ENCODE measurements around the gene KIF21A. TPM values are rescaled to one million over a fixed set of nuclear protein-coding genes. Genes with fewer than 3 reads are reported as not detected.

KIF21A gene
- total and polyA plus RNA-seq, 2 of the 13 experiments (the other 11 are each of a cell fraction or from before 2014, with no cell fraction given): 20.6 to 39.7 TPM

DNA sequence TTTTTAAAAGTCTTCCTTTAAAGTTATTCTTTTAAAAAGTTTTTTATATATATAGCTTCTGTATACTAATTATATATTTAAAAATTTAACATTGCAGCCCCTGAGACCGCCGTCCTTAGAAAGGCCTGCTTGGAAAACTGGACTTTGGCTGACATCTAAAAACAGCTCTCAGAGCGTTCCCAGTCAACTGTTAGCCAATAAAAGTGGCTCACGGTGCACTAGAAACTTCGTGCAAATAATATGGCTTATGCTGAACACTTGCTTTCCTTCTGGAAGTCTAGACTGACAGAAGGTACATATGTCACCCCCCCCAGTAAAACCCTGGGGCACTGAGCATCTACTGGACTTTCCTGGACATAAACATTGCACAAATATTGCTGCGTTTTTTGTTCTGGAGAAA lies 115.0 kb downstream of the KIF21A start:
- in situ Hi-C loops (cut with HindIII; ENCODE audit: extremely low pct_ligation_motif_present, low pct_unique_long_range_greater_than_20kb): no loop called here
- Histone ChIP-seq H3K9me3 (ENCODE audit: low read length) (no peaks in the 10 kb centered on the region), H3K4me2 (ENCODE audit: low read depth, low read length) (no peak overlapping the region), H2AFZ (ENCODE audit: low read length) (no peak overlapping the region), H3K27ac (ENCODE audit: extremely low read length, insufficient read depth, low read length) (no peak overlapping the region), H3K9ac (ENCODE audit: insufficient read depth, low read depth, low read length) (no peak overlapping the region), H3K27me3 (ENCODE audit: control insufficient read depth in 1 of 2, insufficient read depth in 2 of 2, low read length in 2 of 2) (no peaks in the 10 kb centered on the region), H3K36me3 (replicated peaks in 1 of 2; ENCODE audit: control insufficient read depth in 1 of 2, insufficient read depth in 2 of 2, low read length in 2 of 2) (peaks cover 5 to 20% of the 10 kb centered on the region in 2 experiments; a peak in 4 of 5 replicates), H4K20me1 (ENCODE audit: insufficient read depth, low read length) (no peaks in the 10 kb centered on the region), H3K4me3 (replicated peaks in 1 of 3; ENCODE audit: insufficient read depth in 1 of 3, low read depth in 2 of 3, low read length in 3 of 3) (no peak overlapping the region), H3K79me2 (ENCODE audit: insufficient read depth, low read length) (no peaks in the 10 kb centered on the region), H3K4me1 (ENCODE audit: insufficient read depth, low read length) (no peaks in the 10 kb centered on the region)
- FAIRE-seq (no peak), ATAC-seq (no peak), DNase-seq (ENCODE audit: low spot score) (no peak)
- 93% methylated on average over 6 of the region's 6 CpGs for WGBS (ENCODE audit: low lambda C conversion rate)
- CTCF ChIA-PET (ENCODE audit: low intra/inter-chr PET ratio, low total read pairs): no interaction called here
- POLR2A ChIA-PET: no interaction called here
- intact Hi-C loops (cut with micrococcal nuclease; ENCODE audit: unreplicated experiment): no loop called here
- no TSS peak for BruUV-seq (replicated peaks)
- TF ChIP-seq POGZ (CRISPR knock-in tag; IDR thresholded peaks at IDR 0.05) (no peak), ZIK1 (CRISPR knock-in tag; IDR thresholded peaks at IDR 0.05; ENCODE audit: borderline replicate concordance, low read depth) (no peak), HHEX (CRISPR knock-in tag; IDR thresholded peaks at IDR 0.05) (no peak), REXO4 (CRISPR knock-in tag; IDR thresholded peaks at IDR 0.05; ENCODE audit: borderline replicate concordance) (no peak), ZNF747 (CRISPR knock-in tag; IDR thresholded peaks at IDR 0.05; ENCODE audit: borderline replicate concordance) (no peak), ZNF720 (CRISPR knock-in tag; IDR thresholded peaks at IDR 0.05) (no peak), GTF3A (CRISPR knock-in tag; conservative IDR thresholded peaks at IDR 0.05) (no peak), SMYD3 (CRISPR knock-in tag; IDR thresholded peaks at IDR 0.05) (no peak), ZFP36L1 (CRISPR knock-in tag; IDR thresholded peaks at IDR 0.05) (no peak), ZNF7 (CRISPR knock-in tag; IDR thresholded peaks at IDR 0.05) (no peak)
- TF ChIP-seq, protein P1, sequence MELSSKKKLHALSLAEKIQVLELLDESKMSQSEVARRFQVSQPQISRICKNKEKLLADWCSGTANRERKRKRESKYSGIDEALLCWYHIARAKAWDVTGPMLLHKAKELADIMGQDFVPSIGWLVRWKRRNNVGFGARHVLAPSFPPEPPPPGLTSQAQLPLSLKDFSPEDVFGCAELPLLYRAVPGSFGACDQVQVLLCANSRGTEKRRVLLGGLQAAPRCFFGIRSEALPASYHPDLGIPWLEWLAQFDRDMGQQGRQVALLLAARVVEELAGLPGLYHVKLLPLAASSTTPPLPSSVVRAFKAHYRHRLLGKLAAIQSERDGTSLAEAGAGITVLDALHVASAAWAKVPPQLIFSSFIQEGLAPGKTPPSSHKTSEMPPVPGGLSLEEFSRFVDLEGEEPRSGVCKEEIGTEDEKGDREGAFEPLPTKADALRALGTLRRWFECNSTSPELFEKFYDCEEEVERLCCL (CRISPR knock-in tag; IDR thresholded peaks at IDR 0.05; ENCODE audit: borderline replicate concordance): no peak
- TF ChIP-seq, protein P2, sequence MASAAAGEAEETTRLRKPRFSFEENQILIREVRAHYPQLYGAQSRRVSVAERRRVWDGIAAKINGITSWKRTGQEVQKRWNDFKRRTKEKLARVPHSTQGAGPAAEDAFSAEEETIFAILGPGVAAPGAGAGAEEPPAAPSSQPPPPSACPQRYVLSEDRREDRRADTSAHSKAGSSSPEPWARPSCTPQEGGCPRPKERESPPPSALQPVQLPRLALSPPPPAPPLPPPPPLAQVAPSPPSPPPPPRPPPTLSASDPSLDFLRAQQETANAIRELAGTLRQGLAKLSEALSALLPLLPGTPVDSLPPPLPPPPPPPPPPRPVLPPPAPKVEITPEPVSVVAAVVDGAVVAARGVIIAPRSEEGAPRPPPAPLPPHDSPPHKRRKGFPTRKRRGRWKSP (CRISPR knock-in tag; IDR thresholded peaks at IDR 0.05): no peak
- TF ChIP-seq, protein P3, sequence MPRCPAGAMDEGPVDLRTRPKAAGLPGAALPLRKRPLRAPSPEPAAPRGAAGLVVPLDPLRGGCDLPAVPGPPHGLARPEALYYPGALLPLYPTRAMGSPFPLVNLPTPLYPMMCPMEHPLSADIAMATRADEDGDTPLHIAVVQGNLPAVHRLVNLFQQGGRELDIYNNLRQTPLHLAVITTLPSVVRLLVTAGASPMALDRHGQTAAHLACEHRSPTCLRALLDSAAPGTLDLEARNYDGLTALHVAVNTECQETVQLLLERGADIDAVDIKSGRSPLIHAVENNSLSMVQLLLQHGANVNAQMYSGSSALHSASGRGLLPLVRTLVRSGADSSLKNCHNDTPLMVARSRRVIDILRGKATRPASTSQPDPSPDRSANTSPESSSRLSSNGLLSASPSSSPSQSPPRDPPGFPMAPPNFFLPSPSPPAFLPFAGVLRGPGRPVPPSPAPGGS (CRISPR knock-in tag; IDR thresholded peaks at IDR 0.05): no peak
- TF ChIP-seq, protein P4, sequence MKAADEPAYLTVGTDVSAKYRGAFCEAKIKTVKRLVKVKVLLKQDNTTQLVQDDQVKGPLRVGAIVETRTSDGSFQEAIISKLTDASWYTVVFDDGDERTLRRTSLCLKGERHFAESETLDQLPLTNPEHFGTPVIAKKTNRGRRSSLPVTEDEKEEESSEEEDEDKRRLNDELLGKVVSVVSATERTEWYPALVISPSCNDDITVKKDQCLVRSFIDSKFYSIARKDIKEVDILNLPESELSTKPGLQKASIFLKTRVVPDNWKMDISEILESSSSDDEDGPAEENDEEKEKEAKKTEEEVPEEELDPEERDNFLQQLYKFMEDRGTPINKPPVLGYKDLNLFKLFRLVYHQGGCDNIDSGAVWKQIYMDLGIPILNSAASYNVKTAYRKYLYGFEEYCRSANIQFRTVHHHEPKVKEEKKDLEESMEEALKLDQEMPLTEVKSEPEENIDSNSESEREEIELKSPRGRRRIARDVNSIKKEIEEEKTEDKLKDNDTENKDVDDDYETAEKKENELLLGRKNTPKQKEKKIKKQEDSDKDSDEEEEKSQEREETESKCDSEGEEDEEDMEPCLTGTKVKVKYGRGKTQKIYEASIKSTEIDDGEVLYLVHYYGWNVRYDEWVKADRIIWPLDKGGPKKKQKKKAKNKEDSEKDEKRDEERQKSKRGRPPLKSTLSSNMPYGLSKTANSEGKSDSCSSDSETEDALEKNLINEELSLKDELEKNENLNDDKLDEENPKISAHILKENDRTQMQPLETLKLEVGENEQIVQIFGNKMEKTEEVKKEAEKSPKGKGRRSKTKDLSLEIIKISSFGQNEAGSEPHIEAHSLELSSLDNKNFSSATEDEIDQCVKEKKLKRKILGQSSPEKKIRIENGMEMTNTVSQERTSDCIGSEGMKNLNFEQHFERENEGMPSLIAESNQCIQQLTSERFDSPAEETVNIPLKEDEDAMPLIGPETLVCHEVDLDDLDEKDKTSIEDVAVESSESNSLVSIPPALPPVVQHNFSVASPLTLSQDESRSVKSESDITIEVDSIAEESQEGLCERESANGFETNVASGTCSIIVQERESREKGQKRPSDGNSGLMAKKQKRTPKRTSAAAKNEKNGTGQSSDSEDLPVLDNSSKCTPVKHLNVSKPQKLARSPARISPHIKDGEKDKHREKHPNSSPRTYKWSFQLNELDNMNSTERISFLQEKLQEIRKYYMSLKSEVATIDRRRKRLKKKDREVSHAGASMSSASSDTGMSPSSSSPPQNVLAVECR (CRISPR knock-in tag; IDR thresholded peaks at IDR 0.05; ENCODE audit: borderline replicate concordance): no peak
- TF ChIP-seq, protein P5, sequence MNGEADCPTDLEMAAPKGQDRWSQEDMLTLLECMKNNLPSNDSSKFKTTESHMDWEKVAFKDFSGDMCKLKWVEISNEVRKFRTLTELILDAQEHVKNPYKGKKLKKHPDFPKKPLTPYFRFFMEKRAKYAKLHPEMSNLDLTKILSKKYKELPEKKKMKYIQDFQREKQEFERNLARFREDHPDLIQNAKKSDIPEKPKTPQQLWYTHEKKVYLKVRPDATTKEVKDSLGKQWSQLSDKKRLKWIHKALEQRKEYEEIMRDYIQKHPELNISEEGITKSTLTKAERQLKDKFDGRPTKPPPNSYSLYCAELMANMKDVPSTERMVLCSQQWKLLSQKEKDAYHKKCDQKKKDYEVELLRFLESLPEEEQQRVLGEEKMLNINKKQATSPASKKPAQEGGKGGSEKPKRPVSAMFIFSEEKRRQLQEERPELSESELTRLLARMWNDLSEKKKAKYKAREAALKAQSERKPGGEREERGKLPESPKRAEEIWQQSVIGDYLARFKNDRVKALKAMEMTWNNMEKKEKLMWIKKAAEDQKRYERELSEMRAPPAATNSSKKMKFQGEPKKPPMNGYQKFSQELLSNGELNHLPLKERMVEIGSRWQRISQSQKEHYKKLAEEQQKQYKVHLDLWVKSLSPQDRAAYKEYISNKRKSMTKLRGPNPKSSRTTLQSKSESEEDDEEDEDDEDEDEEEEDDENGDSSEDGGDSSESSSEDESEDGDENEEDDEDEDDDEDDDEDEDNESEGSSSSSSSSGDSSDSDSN (CRISPR knock-in tag; IDR thresholded peaks at IDR 0.05): no peak
